ENCODE results near the gene NHLH2. TPM values are rescaled to one million over a fixed set of nuclear protein-coding genes. Genes with fewer than 3 reads are reported as not detected.

The NHLH2 gene
- total RNA-seq, 1 experiment from 2014 or later = 1.2 TPM

DNA sequence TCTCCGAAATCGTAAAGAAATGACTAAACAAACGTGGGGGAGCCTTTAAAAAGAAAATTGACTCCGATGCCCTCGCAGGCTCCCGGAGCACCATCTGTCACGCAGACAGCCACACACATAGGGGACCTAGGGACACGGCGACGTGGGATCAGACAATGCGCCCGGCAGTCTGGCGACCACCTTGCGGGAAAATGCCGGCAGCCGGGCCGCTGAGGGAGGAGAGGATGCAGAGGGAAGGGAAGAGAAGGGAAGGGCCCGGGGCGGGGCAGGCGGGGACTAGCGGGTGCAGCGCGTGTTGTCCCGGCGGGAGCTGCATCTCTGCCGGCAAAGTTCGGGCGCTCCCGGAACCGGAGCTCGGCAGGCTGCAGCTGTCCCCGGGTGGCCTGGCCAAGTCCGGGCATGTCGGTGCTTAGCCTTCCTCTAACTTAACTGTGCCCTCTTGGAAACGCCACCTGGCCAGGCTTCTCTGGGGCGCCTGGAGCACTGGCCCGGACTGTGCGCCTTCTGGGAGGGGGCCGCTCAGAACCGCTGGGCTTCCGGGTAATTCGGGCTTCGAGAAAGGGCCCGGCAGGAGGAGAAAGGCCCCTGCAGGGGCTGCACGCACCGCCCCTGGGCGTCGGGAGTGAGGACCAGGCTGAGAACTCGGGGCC is 1.8 kb downstream of the NHLH2 start:
- Histone ChIP-seq H3T11ph (ENCODE audit: low read length) (no peak overlapping the region), H2AFZ (ENCODE audit: low read length) (no peak overlapping the region), H3K14ac (ENCODE audit: insufficient read depth, low read length) (peak overlapping the region; percentile 92; the same call in 1 of the 2 replicates), H4K20me1 (ENCODE audit: control insufficient read depth, insufficient read depth, insufficient read length) (no peaks in the 10 kb centered on the region), H4K8ac (replicated peaks; ENCODE audit: insufficient read length, low read depth, low read length) (no peak overlapping the region), H3K4ac (ENCODE audit: low read depth, low read length) (no peak overlapping the region; the same call in 1 of the 2 replicates), H2BK20ac (ENCODE audit: low read depth, low read length, poor library complexity, severe bottlenecking) (no peak overlapping the region), H3K4me1 (ENCODE audit: insufficient read depth, low read length) (no peaks in the 10 kb centered on the region), H3K79me1 (ENCODE audit: insufficient read depth, low read depth, low read length, poor library complexity, severe bottlenecking) (no peaks in the 10 kb centered on the region), H2AK5ac (ENCODE audit: insufficient read length, low read length) (no peak overlapping the region), H2BK12ac (ENCODE audit: insufficient read length, low read depth, low read length) (no peak overlapping the region), H3K27me3 (ENCODE audit: insufficient read depth, low read length) (peaks cover 2% of the 10 kb centered on the region; the same call in 1 of the 2 replicates), H3K23me2 (ENCODE audit: insufficient read length, low read depth, low read length, poor library complexity, severe bottlenecking) (peaks cover 22% of the 10 kb centered on the region), H2BK120ac (ENCODE audit: low read depth, low read length, poor library complexity, severe bottlenecking) (peak overlapping the region; percentile 40), H3K79me2 (ENCODE audit: insufficient read depth, low read length) (no peaks in the 10 kb centered on the region), H3K9ac (ENCODE audit: extremely low read depth, insufficient read length, low read length) (peak overlapping the region; percentile 61), H3K56ac (ENCODE audit: insufficient read length, low read depth, low read length) (no peak overlapping the region), H4K91ac (ENCODE audit: insufficient read length, low read depth, low read length) (no peak overlapping the region), H3K9me3 (ENCODE audit: control insufficient read depth, low read depth, low read length) (no peaks in the 10 kb centered on the region), H2BK15ac (ENCODE audit: low read depth, low read length) (no peak overlapping the region), H3K18ac (ENCODE audit: insufficient read length, low read depth, low read length) (peak overlapping the region; percentile 90), H3K23ac (ENCODE audit: insufficient read length, low read depth, low read length) (no peak overlapping the region), H4K5ac (ENCODE audit: insufficient read length, low read depth, low read length) (no peak overlapping the region), H3K4me2 (ENCODE audit: insufficient read depth, insufficient read length, low read length) (peak overlapping the region; percentile 63), H2BK5ac (ENCODE audit: insufficient read length, low read length) (no peak overlapping the region), H3K27ac (ENCODE audit: insufficient read length, low read depth, low read length) (no peak overlapping the region)
- no CpG with 5 or more reads among the region's 49 CpGs for WGBS (ENCODE audit: extremely low coverage, insufficient read length, low lambda C conversion rate)
- H3K4me1 Mint-ChIP-seq = peaks cover 12 to 26% of the 10 kb centered on the region in 2 experiments
- TF ChIP-seq, protein P1, sequence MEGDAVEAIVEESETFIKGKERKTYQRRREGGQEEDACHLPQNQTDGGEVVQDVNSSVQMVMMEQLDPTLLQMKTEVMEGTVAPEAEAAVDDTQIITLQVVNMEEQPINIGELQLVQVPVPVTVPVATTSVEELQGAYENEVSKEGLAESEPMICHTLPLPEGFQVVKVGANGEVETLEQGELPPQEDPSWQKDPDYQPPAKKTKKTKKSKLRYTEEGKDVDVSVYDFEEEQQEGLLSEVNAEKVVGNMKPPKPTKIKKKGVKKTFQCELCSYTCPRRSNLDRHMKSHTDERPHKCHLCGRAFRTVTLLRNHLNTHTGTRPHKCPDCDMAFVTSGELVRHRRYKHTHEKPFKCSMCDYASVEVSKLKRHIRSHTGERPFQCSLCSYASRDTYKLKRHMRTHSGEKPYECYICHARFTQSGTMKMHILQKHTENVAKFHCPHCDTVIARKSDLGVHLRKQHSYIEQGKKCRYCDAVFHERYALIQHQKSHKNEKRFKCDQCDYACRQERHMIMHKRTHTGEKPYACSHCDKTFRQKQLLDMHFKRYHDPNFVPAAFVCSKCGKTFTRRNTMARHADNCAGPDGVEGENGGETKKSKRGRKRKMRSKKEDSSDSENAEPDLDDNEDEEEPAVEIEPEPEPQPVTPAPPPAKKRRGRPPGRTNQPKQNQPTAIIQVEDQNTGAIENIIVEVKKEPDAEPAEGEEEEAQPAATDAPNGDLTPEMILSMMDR (conservative IDR thresholded peaks at IDR 0.05) = no peak
- peak; percentile 77 for DNase-seq
- H3K4me3 Mint-ChIP-seq = peak overlapping the region; percentile 81 to 90
- H3K36me3 Mint-ChIP-seq (ENCODE audit: insufficient read depth in 1 of 3, low read depth in 3 of 3) = no peaks in the 10 kb centered on the region
- H3K9me3 Mint-ChIP-seq = no peaks in the 10 kb centered on the region; a peak in 2 of 5 replicates
- peak overlapping the region in 1 of 3 experiments; percentile 81; a peak in 2 of 7 replicates for H3K27ac Mint-ChIP-seq
- H3K27me3 Mint-ChIP-seq (ENCODE audit: low read depth) = peaks cover 36% of the 10 kb centered on the region
